ENCODE measurements around the gene GCK.

DNA sequence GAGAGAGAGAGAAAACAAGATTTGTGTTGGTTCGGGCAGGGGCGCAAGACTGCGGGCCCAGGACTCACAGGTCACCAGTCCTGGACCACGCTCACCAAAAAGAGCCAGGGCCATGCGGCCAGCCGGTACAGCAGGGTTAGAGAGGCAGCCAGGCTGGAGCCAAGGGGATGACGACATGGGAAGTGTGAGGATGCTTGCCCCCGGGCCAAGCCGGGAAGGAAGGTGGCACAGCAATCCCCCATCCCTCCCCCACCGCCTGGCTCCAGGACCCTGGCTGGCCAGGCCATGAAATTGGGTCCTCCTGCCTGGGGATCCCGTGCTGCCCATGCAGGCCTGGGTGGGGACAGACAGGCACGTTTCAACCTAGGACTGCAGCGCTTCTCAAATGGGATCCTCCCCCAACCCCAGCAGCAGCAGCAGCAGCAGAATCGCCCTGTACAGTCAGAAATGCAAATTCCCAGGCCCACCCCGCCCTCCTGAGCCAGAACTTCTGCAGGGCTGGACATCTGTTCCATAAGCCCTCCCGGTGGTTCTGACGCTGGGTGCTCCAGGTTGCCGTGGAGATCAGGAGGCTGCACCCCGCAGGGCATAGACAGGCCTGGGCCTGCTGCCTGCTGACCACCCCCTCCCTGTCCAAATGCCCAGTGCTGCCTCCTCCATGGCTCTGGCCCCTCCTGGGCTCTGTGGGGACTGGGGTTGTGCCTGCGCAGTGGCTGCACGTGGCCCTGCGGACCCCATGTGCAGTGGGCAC lies 46.5 kb upstream of the GCK start:
- TF ChIP-seq ZNF565 (CRISPR knock-in tag; conservative IDR thresholded peaks at IDR 0.05; ENCODE audit: low read depth), result no peak
- TF ChIP-seq GLIS3 (CRISPR knock-in tag; IDR thresholded peaks at IDR 0.05), result no peak
- TF ChIP-seq ZFP30 (CRISPR knock-in tag; IDR thresholded peaks at IDR 0.05), result no peak
- TF ChIP-seq ZNF70 (CRISPR knock-in tag; IDR thresholded peaks at IDR 0.05), result no peak
- no peak for TF ChIP-seq ZNF8 (CRISPR knock-in tag; IDR thresholded peaks at IDR 0.05)
- TF ChIP-seq RARB (CRISPR knock-in tag; IDR thresholded peaks at IDR 0.05), result no peak
- TF ChIP-seq TOX (CRISPR knock-in tag; IDR thresholded peaks at IDR 0.05; ENCODE audit: borderline replicate concordance), result no peak
